T-helper 2 cell (primary cell): ENCODE measurements around the gene RETREG2.
A peak's percentile ranks its signal among the peaks of the same experiment; 100 is the strongest.

Experiments
- DNase-seq, 5 experiments: peaks; one replicate each; pipeline versions ENCODE4 v3.0.0 to v3.0.0-alpha.2; 2012 to 2022

RETREG2 gene

GRCh38 chr2:219169930-219170654 is 8.0 kb upstream of the RETREG2 start, which contains the start of gene SLC23A3:
TSS of gene SLC23A3 (minus strand) at chr2:219170029. CDS start at chr2:219169984, 45 bp downstream.
- peak in 1 of 5 experiments; percentile 21 for DNase-seq

- DNase-seq, result peak in 2 of 5 experiments; percentile 30 to 36
These were observed 6.8 kb upstream of the RETREG2 start for GRCh38 chr2:219171231-219171651.

- DNase-seq, result no peak
These were observed 5.6 kb upstream of the RETREG2 start for GRCh38 chr2:219172231-219173154.

- DNase-seq, result no peak
These were observed 4.9 kb upstream of the RETREG2 start for GRCh38 chr2:219173176-219173575.

- DNase-seq, result no peak
These were observed 3.9 kb upstream of the RETREG2 start for GRCh38 chr2:219174146-219174545.

- DNase-seq, result no peak
These were observed 3.3 kb upstream of the RETREG2 start for GRCh38 chr2:219174801-219175200.

- no peak for DNase-seq
These were observed 2.6 kb upstream of the RETREG2 start for GRCh38 chr2:219175486-219175885.

- peak in 2 of 5 experiments; percentile 14 to 34 for DNase-seq
These were observed 1.9 kb upstream of the RETREG2 start for GRCh38 chr2:219175928-219176817.

- DNase-seq, result peak; percentile 71 to 97 (median 83)
These were observed 1.1 kb upstream of the RETREG2 start, which contains the start of gene CNPPD1 for GRCh38 chr2:219176818-219177551. TSS of gene CNPPD1 (minus strand) at chr2:219176925. CDS start at chr2:219176828, 97 bp downstream.

GRCh38 chr2:219178377-219179175 is 501 bp downstream of the RETREG2 start:
- DNase-seq, result peak in 2 of 5 experiments; percentile 25 to 57

GRCh38 chr2:219179601-219180465 is 1.8 kb downstream of the RETREG2 start:
- DNase-seq, result no peak

GRCh38 chr2:219180961-219181360 is 2.9 kb downstream of the RETREG2 start:
- DNase-seq, result no peak

- DNase-seq, result no peak
These were observed 3.5 kb downstream of the RETREG2 start for GRCh38 chr2:219181531-219181930.

- DNase-seq, result no peak
These were observed 4.5 kb downstream of the RETREG2 start for GRCh38 chr2:219182331-219183150.

GRCh38 chr2:219183151-219183772 is 5.2 kb downstream of the RETREG2 start:
- DNase-seq, result no peak

- no peak for DNase-seq
These were observed 6.0 kb downstream of the RETREG2 start for GRCh38 chr2:219184121-219184520.

- DNase-seq, result no peak
These were observed 8.8 kb downstream of the RETREG2 start for GRCh38 chr2:219186754-219187456.

GRCh38 chr2:219197388-219197787 is 19.3 kb downstream of the RETREG2 start:
- DNase-seq, result no peak
